H1 (cell line): ENCODE results near the gene CIPC.

Experiments used
- CTCF ChIP-seq, 3 experiments: IDR thresholded peaks; 1 replicate in 2 of 3; 2 replicates in 1 of 3; pipeline versions ENCODE4 v1.5.1 to v1.6.1; 2011; ENCODE audit warnings: low read length in 3 of 3, mild to moderate bottlenecking in 3 of 3, inconsistent platforms in 2 of 3, low read depth in 1 of 3, moderate library complexity in 1 of 3; ENCODE audit not compliant: insufficient read depth in 1 of 3; ENCODE audit errors: control extremely low read depth in 1 of 3
- EP300 ChIP-seq, 2 experiments: IDR thresholded peaks; 1 replicate in 1 of 2; 2 replicates in 1 of 2; pipeline ENCODE4 v1.6.1; 2011 to 2012; ENCODE audit warnings: low read depth in 2 of 2, low read length in 2 of 2, mild to moderate bottlenecking in 2 of 2, borderline replicate concordance in 1 of 2, inconsistent platforms in 1 of 2, moderate library complexity in 1 of 2
- GTF2F1 ChIP-seq: IDR thresholded peaks from 2 replicates; pipeline ENCODE4 v1.6.1; 2012; ENCODE audit warnings: low read depth, low read length, improper control_type of control experiment, borderline replicate concordance
- JUND ChIP-seq: IDR thresholded peaks from 2 replicates; pipeline ENCODE4 v1.6.1; 2011; ENCODE audit warnings: mild to moderate bottlenecking, improper control_type of control experiment, low read length
- POLR2A ChIP-seq, 2 experiments: IDR thresholded peaks; 1 replicate in 1 of 2; 2 replicates in 1 of 2; pipeline ENCODE4 v1.6.1; 2011; ENCODE audit warnings: low read depth in 2 of 2, low read length in 2 of 2, mild to moderate bottlenecking in 2 of 2; ENCODE audit errors: control extremely low read depth in 1 of 2
- POLR2AphosphoS5 ChIP-seq: IDR thresholded peaks from 2 replicates; pipeline ENCODE4 v1.6.1; 2011; ENCODE audit warnings: low read depth, low read length
- SIN3A ChIP-seq, 2 experiments: IDR thresholded peaks in 1 of 2; conservative IDR thresholded peaks in 1 of 2; 2 replicates each; pipeline ENCODE4 v1.6.1; 2011 to 2012; ENCODE audit warnings: low read length in 2 of 2, improper control_type of control experiment in 1 of 2, low read depth in 1 of 2, mild to moderate bottlenecking in 1 of 2
- SIRT6 ChIP-seq: IDR thresholded peaks from one replicate; pipeline ENCODE4 v1.7.1; 2012; ENCODE audit warnings: low read length, inconsistent platforms
- TAF1 ChIP-seq: IDR thresholded peaks from 2 replicates; pipeline ENCODE4 v1.6.1; 2011; ENCODE audit warnings: mild to moderate bottlenecking, low read depth, low read length
- ZNF274 ChIP-seq: IDR thresholded peaks from 2 replicates; pipeline ENCODE4 v1.7.0; 2012; ENCODE audit warnings: low read length, borderline replicate concordance; ENCODE audit errors: extremely low read depth
- TF ChIP-seq, protein P1 (sequence below): IDR thresholded peaks from 2 replicates; pipeline ENCODE4 v1.6.1; 2012; ENCODE audit warnings: inconsistent platforms

- TF ChIP-seq POLR2AphosphoS5 (no peak), EP300 (IDR thresholded peaks at IDR 0.05; ENCODE audit: borderline replicate concordance in 1 of 2, low read depth in 2 of 2, low read length in 2 of 2) (no peak), CTCF (IDR thresholded peaks at IDR 0.05; ENCODE audit: control extremely low read depth in 1 of 3, insufficient read depth in 1 of 3, low read depth in 1 of 3, low read length in 3 of 3) (no peak), JUND (no peak), POLR2A (IDR thresholded peaks at IDR 0.05; ENCODE audit: control extremely low read depth in 1 of 2, low read depth in 2 of 2, low read length in 2 of 2) (no peak), ZNF274 (no peak), GTF2F1 (no peak), SIRT6 (no peak), SIN3A (conservative IDR thresholded peaks at IDR 0.05 in 1 of 2, IDR thresholded peaks at IDR 0.05 in 1 of 2; ENCODE audit: low read depth in 1 of 2, low read length in 2 of 2) (no peak), TAF1 (no peak)
- TF ChIP-seq, protein P1, sequence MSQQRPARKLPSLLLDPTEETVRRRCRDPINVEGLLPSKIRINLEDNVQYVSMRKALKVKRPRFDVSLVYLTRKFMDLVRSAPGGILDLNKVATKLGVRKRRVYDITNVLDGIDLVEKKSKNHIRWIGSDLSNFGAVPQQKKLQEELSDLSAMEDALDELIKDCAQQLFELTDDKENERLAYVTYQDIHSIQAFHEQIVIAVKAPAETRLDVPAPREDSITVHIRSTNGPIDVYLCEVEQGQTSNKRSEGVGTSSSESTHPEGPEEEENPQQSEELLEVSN: no peak
Observed at GRCh38 chr14:77139022-77139421, 41.0 kb downstream of the CIPC start.
